Measurements from ENCODE around the gene SLC25A23. TPM values are rescaled to one million over a fixed set of nuclear protein-coding genes. Genes with fewer than 3 reads are reported as not detected.

The SLC25A23 gene
- total RNA-seq, 1 experiment from 2014 or later, result 32.1 TPM

- Histone ChIP-seq H3K9ac (ENCODE audit: low read length) (no peak overlapping the region), H3K27me3 (ENCODE audit: low read length) (no peaks in the 10 kb centered on the region), H3K79me2 (ENCODE audit: low read length) (peaks cover 18% of the 10 kb centered on the region), H3K27ac (ENCODE audit: low read length) (no peak overlapping the region), H3K4me2 (ENCODE audit: low read depth, low read length, poor library complexity, severe bottlenecking) (no peak overlapping the region), H2AFZ (ENCODE audit: low read length) (no peak overlapping the region), H3K9me3 (ENCODE audit: low read length) (no peaks in the 10 kb centered on the region), H3K4me3 (ENCODE audit: low read length) (no peak overlapping the region), H3K9me2 (replicated peaks; ENCODE audit: insufficient read depth, low read length) (no peaks in the 10 kb centered on the region), H3K4me1 (ENCODE audit: low read length) (peaks cover 11% of the 10 kb centered on the region), H3K36me3 (ENCODE audit: insufficient read depth, low read length) (peaks cover 14% of the 10 kb centered on the region), H4K20me1 (ENCODE audit: insufficient read depth, low read depth, low read length) (no peaks in the 10 kb centered on the region)
- DNase-seq, result peak; percentile 93
These were observed 16.7 kb upstream of the SLC25A23 start for GRCh38 chr19:6476155-6476895.

- peaks cover 14% of the 10 kb centered on the region for H3K36me3 ChIP-seq (ENCODE audit: insufficient read depth, low read length)
- H3K27me3 ChIP-seq (ENCODE audit: low read length), result no peaks in the 10 kb centered on the region
- no peaks in the 10 kb centered on the region for H3K9me3 ChIP-seq (ENCODE audit: low read length)
- peaks cover 10% of the 10 kb centered on the region for H3K79me2 ChIP-seq (ENCODE audit: low read length)
- H3K9ac ChIP-seq (ENCODE audit: low read length), result no peak overlapping the region
- H3K4me1 ChIP-seq (ENCODE audit: low read length), result peaks cover 6% of the 10 kb centered on the region
- no peak overlapping the region for H3K4me3 ChIP-seq (ENCODE audit: low read length)
- H3K9me2 ChIP-seq (replicated peaks; ENCODE audit: insufficient read depth, low read length), result no peaks in the 10 kb centered on the region
- no peak overlapping the region for H2AFZ ChIP-seq (ENCODE audit: low read length)
- no peak overlapping the region for H3K4me2 ChIP-seq (ENCODE audit: low read depth, low read length, poor library complexity, severe bottlenecking)
- H3K27ac ChIP-seq (ENCODE audit: low read length), result no peak overlapping the region
- no peak for DNase-seq
- H4K20me1 ChIP-seq (ENCODE audit: insufficient read depth, low read depth, low read length), result no peaks in the 10 kb centered on the region
These were observed 15.9 kb upstream of the SLC25A23 start for GRCh38 chr19:6475321-6476108.

GRCh38 chr19:6473647-6474046, 14.1 kb upstream of the SLC25A23 start:
- Histone ChIP-seq H3K79me2 (ENCODE audit: low read length) (no peaks in the 10 kb centered on the region), H3K36me3 (ENCODE audit: insufficient read depth, low read length) (peaks cover 14% of the 10 kb centered on the region), H3K4me2 (ENCODE audit: low read depth, low read length, poor library complexity, severe bottlenecking) (no peak overlapping the region), H3K9me2 (replicated peaks; ENCODE audit: insufficient read depth, low read length) (no peaks in the 10 kb centered on the region), H3K27me3 (ENCODE audit: low read length) (no peaks in the 10 kb centered on the region), H4K20me1 (ENCODE audit: insufficient read depth, low read depth, low read length) (no peaks in the 10 kb centered on the region), H3K27ac (ENCODE audit: low read length) (no peak overlapping the region), H3K4me1 (ENCODE audit: low read length) (no peaks in the 10 kb centered on the region), H2AFZ (ENCODE audit: low read length) (no peak overlapping the region), H3K4me3 (ENCODE audit: low read length) (no peak overlapping the region), H3K9me3 (ENCODE audit: low read length) (no peaks in the 10 kb centered on the region), H3K9ac (ENCODE audit: low read length) (no peak overlapping the region)
- no peak for DNase-seq

- Histone ChIP-seq H3K9ac (ENCODE audit: low read length) (no peak overlapping the region), H4K20me1 (ENCODE audit: insufficient read depth, low read depth, low read length) (no peaks in the 10 kb centered on the region), H3K4me1 (ENCODE audit: low read length) (no peaks in the 10 kb centered on the region), H3K36me3 (ENCODE audit: insufficient read depth, low read length) (peaks cover 14% of the 10 kb centered on the region), H3K27ac (ENCODE audit: low read length) (no peak overlapping the region), H3K27me3 (ENCODE audit: low read length) (no peaks in the 10 kb centered on the region), H3K9me3 (ENCODE audit: low read length) (no peaks in the 10 kb centered on the region), H3K4me2 (ENCODE audit: low read depth, low read length, poor library complexity, severe bottlenecking) (no peak overlapping the region), H3K4me3 (ENCODE audit: low read length) (no peak overlapping the region), H3K79me2 (ENCODE audit: low read length) (no peaks in the 10 kb centered on the region), H3K9me2 (replicated peaks; ENCODE audit: insufficient read depth, low read length) (no peaks in the 10 kb centered on the region), H2AFZ (ENCODE audit: low read length) (no peak overlapping the region)
- no peak for DNase-seq
These were observed 13.1 kb upstream of the SLC25A23 start for GRCh38 chr19:6472713-6473112.

- Histone ChIP-seq H3K9me3 (ENCODE audit: low read length) (no peaks in the 10 kb centered on the region), H4K20me1 (ENCODE audit: insufficient read depth, low read depth, low read length) (no peaks in the 10 kb centered on the region), H3K9ac (ENCODE audit: low read length) (no peak overlapping the region), H3K4me3 (ENCODE audit: low read length) (no peak overlapping the region), H3K36me3 (ENCODE audit: insufficient read depth, low read length) (peaks cover 6% of the 10 kb centered on the region; the same call in 1 of the 2 replicates), H3K9me2 (replicated peaks; ENCODE audit: insufficient read depth, low read length) (no peaks in the 10 kb centered on the region), H3K27me3 (ENCODE audit: low read length) (no peaks in the 10 kb centered on the region), H3K4me1 (ENCODE audit: low read length) (no peaks in the 10 kb centered on the region), H3K4me2 (ENCODE audit: low read depth, low read length, poor library complexity, severe bottlenecking) (no peak overlapping the region), H2AFZ (ENCODE audit: low read length) (no peak overlapping the region), H3K79me2 (ENCODE audit: low read length) (no peaks in the 10 kb centered on the region), H3K27ac (ENCODE audit: low read length) (no peak overlapping the region)
- no peak for DNase-seq
These were observed 11.5 kb upstream of the SLC25A23 start for GRCh38 chr19:6471076-6471475.

- Histone ChIP-seq H3K9me3 (ENCODE audit: low read length) (no peaks in the 10 kb centered on the region), H3K27me3 (ENCODE audit: low read length) (no peaks in the 10 kb centered on the region), H2AFZ (ENCODE audit: low read length) (no peak overlapping the region), H3K36me3 (ENCODE audit: insufficient read depth, low read length) (peaks cover 2% of the 10 kb centered on the region; the same call in 1 of the 2 replicates), H3K27ac (ENCODE audit: low read length) (no peak overlapping the region), H3K4me3 (ENCODE audit: low read length) (no peak overlapping the region), H3K79me2 (ENCODE audit: low read length) (no peaks in the 10 kb centered on the region), H4K20me1 (ENCODE audit: insufficient read depth, low read depth, low read length) (no peaks in the 10 kb centered on the region), H3K9me2 (replicated peaks; ENCODE audit: insufficient read depth, low read length) (no peaks in the 10 kb centered on the region), H3K4me2 (ENCODE audit: low read depth, low read length, poor library complexity, severe bottlenecking) (no peak overlapping the region), H3K9ac (ENCODE audit: low read length) (no peak overlapping the region), H3K4me1 (ENCODE audit: low read length) (no peaks in the 10 kb centered on the region)
- no peak for DNase-seq
These were observed 10.6 kb upstream of the SLC25A23 start for GRCh38 chr19:6470173-6470572.

GRCh38 chr19:6467384-6467783, 7.8 kb upstream of the SLC25A23 start:
- Histone ChIP-seq H3K9me2 (replicated peaks; ENCODE audit: insufficient read depth, low read length) (no peaks in the 10 kb centered on the region), H3K79me2 (ENCODE audit: low read length) (no peaks in the 10 kb centered on the region), H4K20me1 (ENCODE audit: insufficient read depth, low read depth, low read length) (no peaks in the 10 kb centered on the region), H3K36me3 (ENCODE audit: insufficient read depth, low read length) (no peaks in the 10 kb centered on the region), H3K9ac (ENCODE audit: low read length) (no peak overlapping the region), H3K4me1 (ENCODE audit: low read length) (no peaks in the 10 kb centered on the region), H2AFZ (ENCODE audit: low read length) (no peak overlapping the region), H3K27me3 (ENCODE audit: low read length) (no peaks in the 10 kb centered on the region), H3K4me2 (ENCODE audit: low read depth, low read length, poor library complexity, severe bottlenecking) (no peak overlapping the region), H3K27ac (ENCODE audit: low read length) (no peak overlapping the region), H3K9me3 (ENCODE audit: low read length) (no peaks in the 10 kb centered on the region), H3K4me3 (ENCODE audit: low read length) (no peak overlapping the region)
- DNase-seq, result no peak

GRCh38 chr19:6466526-6467248, 7.1 kb upstream of the SLC25A23 start:
- DNase-seq, result no peak
- Histone ChIP-seq H3K27me3 (ENCODE audit: low read length) (no peaks in the 10 kb centered on the region), H3K4me1 (ENCODE audit: low read length) (no peaks in the 10 kb centered on the region), H3K9me2 (replicated peaks; ENCODE audit: insufficient read depth, low read length) (no peaks in the 10 kb centered on the region), H3K27ac (ENCODE audit: low read length) (no peak overlapping the region), H4K20me1 (ENCODE audit: insufficient read depth, low read depth, low read length) (no peaks in the 10 kb centered on the region), H3K79me2 (ENCODE audit: low read length) (no peaks in the 10 kb centered on the region), H3K36me3 (ENCODE audit: insufficient read depth, low read length) (no peaks in the 10 kb centered on the region), H2AFZ (ENCODE audit: low read length) (no peak overlapping the region), H3K4me3 (ENCODE audit: low read length) (no peak overlapping the region), H3K9me3 (ENCODE audit: low read length) (no peaks in the 10 kb centered on the region), H3K9ac (ENCODE audit: low read length) (no peak overlapping the region), H3K4me2 (ENCODE audit: low read depth, low read length, poor library complexity, severe bottlenecking) (no peak overlapping the region)

Data from Karpas-422 (cell line).